ENCODE data around the gene FBXO33.

- TF ChIP-seq, protein P1, sequence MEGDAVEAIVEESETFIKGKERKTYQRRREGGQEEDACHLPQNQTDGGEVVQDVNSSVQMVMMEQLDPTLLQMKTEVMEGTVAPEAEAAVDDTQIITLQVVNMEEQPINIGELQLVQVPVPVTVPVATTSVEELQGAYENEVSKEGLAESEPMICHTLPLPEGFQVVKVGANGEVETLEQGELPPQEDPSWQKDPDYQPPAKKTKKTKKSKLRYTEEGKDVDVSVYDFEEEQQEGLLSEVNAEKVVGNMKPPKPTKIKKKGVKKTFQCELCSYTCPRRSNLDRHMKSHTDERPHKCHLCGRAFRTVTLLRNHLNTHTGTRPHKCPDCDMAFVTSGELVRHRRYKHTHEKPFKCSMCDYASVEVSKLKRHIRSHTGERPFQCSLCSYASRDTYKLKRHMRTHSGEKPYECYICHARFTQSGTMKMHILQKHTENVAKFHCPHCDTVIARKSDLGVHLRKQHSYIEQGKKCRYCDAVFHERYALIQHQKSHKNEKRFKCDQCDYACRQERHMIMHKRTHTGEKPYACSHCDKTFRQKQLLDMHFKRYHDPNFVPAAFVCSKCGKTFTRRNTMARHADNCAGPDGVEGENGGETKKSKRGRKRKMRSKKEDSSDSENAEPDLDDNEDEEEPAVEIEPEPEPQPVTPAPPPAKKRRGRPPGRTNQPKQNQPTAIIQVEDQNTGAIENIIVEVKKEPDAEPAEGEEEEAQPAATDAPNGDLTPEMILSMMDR (IDR thresholded peaks at IDR 0.05) = no peak
- no peak for TF ChIP-seq EZH2 (IDR thresholded peaks at IDR 0.05; ENCODE audit: borderline replicate concordance, insufficient read depth, low read depth, low read length, poor library complexity, severe bottlenecking)
Observed at GRCh38 chr14:39434401-39434800, 2.2 kb upstream of the FBXO33 start.

Measured in B cell (primary cell).